GM18507 (cell line): ENCODE data around the gene SVOP.
A peak's percentile ranks its signal among the peaks of the same experiment; 100 is the strongest.
"Not testable (repeated sequence)": the region's sequence is repeated elsewhere in the genome, so short reads cannot be mapped to it uniquely, and the experiment has no call there.

ENCODE experiments used
- DNase-seq: peaks from one replicate; pipeline ENCODE4 v3.0.0; 2011; ENCODE audit warnings: low read depth; ENCODE audit not compliant: insufficient read length; ENCODE audit errors: extremely low spot score
- FAIRE-seq: peaks from 2 replicates; lab custom pipeline; 2011; peaks lifted over from hg19 to GRCh38; lab: Jason Lieb, UNC

Gene SVOP, protein sequence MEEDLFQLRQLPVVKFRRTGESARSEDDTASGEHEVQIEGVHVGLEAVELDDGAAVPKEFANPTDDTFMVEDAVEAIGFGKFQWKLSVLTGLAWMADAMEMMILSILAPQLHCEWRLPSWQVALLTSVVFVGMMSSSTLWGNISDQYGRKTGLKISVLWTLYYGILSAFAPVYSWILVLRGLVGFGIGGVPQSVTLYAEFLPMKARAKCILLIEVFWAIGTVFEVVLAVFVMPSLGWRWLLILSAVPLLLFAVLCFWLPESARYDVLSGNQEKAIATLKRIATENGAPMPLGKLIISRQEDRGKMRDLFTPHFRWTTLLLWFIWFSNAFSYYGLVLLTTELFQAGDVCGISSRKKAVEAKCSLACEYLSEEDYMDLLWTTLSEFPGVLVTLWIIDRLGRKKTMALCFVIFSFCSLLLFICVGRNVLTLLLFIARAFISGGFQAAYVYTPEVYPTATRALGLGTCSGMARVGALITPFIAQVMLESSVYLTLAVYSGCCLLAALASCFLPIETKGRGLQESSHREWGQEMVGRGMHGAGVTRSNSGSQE

DNA sequence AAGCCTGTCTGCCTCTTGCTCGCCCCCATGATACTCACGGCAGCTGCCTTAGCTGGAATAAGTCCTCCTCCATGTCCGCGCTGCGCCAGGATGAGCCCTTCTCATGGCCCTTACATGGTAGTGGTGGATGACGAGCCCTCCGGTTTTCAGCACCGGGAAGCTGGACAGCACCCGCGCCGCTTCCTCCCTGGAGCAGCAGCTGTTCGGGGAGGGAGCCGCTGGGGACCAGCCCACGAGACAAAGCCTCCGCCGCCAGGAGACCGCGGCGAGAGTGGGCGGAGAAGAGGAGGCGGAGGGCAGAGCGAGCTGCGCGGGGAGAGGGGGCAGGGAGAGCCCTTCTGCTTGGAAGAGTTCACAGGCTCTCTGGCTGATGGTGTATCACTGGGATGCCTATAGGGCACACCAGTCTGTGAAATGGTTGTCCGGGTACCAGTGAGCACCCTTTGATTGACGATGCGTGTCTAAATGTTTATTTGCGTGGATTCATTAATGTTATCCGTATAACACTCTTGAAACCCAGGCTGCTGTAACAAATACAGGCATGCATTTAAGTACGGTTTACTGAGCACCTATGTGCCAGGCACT, at the start of gene SVOP:
TSS of gene SVOP (minus strand) at position 273 of the 585 bp plus-strand sequence. CDS start at position 73, 200 bp downstream.
- FAIRE-seq (no peak), DNase-seq (peak; percentile 4)

DNA sequence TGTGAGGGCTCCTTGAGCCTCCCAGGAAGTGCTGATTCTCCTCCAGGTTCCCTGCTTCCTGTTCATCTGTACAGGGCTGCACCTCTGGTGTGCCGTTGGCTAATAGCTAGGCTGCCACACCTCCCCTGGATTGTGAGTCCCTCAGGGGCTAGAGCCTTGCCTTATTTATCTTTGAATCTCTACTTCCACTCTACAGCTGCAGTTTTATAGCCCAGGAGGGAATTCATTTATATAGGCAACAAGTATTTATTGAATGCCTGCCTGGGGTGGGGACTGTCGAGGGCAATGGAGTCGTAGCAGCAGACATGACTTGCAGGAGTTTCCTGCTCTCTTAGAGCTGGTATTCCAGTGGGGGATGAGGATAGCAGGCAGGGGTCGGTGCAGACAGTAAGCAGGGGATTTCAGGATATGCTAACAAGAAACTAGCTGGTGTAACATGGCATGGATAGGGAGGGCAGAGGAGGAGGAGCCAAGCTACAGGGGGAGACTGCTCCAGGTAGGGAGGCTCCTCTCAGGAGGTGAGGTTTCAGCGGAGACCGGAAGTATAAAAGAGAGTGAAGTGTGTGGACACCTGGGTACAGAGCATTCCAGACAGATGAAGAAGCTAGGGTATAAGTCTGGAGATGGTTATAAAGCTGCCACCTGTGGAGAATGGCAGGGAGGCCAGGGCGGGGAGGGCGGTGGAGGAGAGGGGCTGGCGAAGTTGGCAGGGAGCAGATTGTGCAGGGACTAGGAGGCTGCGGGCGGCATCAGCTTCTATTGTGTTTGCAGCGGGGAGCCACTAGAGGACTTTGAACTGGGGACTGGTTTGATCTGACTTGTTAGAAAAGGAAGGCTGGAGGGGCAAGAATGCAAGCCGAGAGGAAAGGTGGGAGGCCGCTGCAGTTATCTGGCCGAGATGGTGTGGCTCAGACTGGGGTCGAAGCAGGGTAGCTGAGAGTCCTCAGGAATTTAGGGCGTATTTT, 48.7 kb upstream of the SVOP start:
- DNase-seq (no peak), FAIRE-seq (no peak)

DNA sequence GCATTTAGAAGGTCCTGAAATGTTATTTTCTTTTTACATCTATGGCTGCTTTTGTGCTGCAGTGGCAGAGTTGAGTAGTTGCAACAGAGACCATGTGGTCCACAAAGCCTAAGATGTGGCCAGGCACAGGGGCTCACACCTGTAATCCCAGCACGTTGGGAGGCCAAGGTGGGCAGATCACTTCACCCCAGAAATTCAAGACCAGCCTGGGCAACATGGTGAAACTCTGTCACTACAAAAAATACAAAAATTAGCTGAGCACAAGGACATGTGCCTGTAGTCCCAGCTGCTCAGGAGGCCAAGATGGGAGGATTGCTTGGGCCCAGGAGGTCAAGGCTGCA, 45.0 kb upstream of the SVOP start:
- no peak for DNase-seq
- no peak for FAIRE-seq

DNA sequence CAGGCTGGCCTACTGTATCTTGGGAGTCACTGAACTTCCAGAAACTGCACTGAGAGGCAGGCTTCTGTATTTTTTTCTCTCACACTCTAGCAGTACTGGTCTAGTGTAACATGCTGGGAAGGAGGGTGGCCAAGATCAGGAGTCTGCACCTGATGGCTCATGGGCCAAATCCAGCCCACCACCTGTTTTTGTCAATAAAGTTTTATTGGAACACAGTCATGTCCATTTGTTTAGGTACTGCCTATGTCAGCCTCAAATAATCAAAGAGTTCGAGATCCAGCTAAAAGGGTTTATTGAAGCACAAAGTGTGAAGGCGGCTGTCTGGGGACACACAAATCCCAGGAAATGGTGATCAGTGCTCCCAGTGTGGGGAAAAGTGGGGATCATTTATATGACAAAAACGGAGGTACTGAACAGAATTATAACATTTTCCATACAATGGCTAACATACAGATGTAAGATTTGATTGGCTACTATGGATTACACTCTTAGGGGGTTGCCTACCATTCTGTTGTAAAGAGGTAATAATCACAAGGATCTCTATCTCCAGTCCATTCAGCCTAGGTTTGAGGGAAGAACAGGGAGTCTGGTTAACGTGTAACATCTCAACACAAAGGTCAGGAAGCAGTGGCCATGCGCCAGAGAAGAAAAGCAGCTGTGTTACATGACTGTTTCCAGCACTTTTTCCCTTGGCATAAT, 44.4 kb upstream of the SVOP start:
- no peak for DNase-seq
- FAIRE-seq: no peak

DNA sequence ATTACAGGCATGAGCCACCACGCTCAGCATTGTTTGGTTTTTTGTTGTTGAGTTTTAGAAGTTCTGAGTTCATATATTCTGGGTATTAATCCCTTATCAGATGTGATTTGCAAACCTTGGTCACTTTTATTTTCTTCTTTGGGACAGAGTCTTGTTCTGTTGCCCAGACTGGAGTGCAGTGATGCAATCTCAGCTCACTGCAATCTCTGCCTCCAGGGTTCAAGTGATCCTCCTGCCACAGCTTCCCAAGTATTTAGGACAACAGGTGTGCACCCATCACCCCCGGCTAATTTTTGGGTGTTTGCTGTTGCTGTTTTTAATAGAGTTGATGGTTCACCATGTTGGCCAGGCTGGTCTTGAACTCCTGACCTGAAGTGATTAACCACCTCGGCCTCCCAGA, 43.3 kb upstream of the SVOP start:
- FAIRE-seq: no peak
- no peak for DNase-seq

DNA sequence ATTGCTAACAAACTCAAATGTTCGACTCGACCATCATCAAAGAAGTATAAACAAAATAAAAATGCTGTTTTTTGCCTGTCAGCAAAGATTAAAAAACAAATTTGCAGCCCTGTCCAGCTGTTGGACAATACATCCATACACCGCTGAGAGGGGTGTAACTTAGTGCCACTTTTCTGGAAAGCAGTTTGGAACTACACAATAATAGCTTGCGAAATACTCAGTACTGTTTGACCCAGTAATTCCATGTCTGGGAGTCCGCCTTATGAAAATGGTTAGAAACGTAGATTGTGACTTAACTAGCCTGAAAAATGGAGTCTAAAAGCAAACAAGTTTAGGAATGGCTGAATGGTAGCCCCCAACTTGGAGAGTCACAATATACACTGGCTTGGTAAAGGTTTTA, 37.9 kb upstream of the SVOP start:
- no peak for FAIRE-seq
- DNase-seq: no peak

DNA sequence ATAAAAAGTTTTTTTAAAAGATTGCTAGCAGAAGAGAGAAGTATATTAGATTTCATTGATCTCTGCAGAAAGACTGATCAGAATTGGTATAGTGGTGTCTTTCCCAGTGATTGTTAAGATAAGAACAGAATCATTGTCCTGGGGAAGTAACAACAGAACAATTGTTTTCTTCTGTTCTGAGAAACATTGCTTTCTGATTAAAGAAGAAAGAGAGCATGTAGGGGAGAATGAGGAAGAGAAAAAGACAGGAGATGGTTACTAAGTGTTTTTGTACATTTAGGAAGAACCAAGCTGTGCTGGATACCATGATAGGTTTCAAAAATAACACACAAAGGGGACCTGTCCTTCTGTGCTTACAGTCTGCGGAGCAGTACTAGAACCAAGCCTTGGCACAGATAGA, 36.5 kb upstream of the SVOP start:
- FAIRE-seq: no peak
- no peak for DNase-seq

DNA sequence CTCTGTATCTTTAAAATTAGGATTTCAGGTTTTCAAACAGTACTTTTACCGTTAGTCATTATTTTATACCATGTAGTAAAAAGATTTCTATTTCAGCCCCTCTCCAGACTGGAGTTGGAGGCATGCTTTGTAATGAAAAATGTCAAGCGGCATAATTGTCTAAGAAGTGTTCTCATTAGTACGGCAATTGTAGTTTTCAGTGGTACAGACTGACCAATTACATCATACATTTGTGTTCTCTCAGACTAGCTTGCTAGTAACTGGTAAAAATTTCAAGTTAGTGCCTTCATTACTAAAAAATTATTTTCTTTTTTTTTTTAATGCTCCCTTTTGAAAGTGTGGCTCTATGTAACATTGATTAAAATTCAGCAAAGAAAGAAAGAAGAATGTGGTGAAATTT, 36.0 kb upstream of the SVOP start:
- FAIRE-seq: no peak

DNA sequence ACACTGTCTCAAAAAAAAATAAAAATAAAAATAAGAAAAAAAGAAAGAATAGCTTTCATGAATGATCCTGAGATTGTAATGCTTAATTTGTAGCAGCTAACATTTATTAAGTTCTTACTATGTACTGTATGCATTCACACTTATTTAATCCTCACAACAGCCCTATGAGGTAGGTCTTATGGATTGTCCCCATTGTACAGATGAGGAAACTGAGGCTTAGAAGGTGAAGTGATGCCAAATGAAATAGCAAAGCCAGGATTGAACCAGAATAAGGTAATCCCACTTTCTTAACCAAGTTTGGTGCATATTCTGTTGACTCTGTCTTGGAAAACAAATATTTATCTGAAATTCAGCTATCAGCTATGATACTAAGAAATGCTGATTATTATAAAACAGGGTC, 33.7 kb upstream of the SVOP start:
- DNase-seq (no peak), FAIRE-seq (no peak)

More for the DNA sequence above, 36.0 kb upstream of the SVOP start:
- DNase-seq: no peak

DNA sequence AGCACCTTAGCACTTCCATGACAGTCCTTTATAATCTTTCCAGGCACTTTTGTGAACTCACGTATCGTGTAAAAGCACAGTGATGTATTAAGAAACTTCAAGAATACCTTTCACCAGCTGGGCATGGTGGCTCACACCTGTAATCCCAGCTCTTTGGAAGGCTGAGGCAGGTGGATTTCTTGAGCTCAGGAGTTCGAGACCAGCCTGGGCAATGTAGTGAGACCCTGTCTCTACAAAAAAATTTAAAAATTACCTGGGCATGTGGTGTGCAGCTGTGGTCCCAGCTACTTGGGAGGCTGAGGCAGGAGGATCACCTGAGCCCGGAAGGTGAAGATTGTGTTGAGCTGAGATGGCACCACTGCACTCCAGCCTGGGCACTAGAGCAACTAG, 33.3 kb upstream of the SVOP start:
- not testable (repeated sequence) for DNase-seq, FAIRE-seq

DNA sequence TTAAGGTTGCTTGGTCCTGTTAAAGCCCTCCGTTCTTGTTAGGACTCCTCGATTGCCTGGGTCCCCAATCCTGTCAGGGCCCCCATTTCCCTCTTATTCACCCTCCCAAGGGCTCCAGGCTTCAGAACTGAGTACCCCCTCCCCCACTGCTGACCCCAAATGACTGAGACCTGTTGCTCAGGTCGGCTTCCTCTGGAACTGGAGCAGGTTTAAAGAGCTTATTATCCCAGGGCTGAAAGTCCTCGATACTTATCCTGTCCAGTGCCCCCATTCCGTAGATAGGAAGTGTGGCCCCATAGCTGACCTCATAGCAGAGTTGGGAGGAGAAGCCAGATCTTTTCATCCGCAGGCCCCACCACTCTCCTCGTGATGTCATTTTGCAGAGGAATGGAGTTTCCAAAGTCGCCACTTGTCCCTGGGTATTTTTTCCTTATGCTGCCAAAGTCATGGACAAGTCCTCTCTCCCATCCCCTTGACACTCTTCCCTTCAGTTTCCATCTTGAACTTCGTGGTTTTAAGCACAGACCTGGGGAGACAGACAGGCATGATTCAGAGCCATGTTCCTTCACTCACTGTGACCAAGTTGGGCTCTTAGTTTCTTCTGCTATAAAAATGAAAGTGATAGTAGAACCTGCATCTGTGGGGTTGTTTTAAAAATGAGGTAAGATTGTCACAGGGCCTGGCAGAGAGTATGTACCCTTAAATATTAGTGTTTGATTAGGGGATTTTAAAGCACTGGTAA, 32.7 kb upstream of the SVOP start:
- FAIRE-seq (peak; percentile 80), DNase-seq (peak; percentile 22)

DNA sequence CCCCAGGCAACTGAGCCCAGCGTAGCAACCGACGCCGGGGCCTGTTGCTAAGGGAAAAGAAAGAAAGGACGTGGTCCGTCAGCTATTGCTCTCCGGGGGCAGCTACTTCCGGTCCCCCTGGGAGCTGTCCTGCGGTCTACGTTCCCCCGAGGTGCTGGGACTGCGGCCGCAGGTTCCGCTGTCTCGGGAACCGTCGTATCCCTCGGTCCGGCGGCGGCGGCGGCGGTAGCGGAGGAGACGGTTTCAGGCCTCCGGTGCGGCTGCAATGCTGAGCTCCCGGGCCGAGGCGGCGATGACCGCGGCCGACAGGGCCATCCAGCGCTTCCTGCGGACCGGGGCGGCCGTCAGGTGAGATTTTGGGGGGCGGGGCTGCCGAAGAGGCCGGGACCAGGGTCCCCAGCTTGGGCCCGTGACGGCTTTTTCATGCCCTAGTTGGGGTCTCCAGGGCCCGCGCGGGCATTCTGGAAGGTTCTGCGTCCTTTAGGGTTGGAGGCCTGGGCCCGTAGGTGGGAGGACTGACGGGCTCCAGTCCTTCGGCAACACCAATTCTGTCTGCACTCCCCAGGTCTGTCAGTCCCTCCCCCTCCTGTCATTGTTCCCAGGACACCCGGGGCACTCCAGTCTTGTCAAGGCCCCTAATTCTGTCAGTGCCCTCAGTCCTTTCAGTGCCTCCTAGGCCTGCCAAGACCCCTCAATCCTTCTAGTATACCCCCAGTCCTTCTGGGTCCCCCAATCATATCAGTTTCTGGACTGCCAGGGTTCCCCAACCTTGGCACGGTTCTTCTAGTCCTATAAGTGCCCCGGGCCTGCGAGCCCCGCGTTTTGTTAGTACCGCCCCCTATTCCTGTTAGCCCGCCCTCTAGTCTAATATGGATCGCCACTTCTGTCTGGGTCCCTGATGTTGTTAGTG, 31.8 kb upstream of the SVOP start, which contains the start of gene USP30:
TSS of gene USP30 (plus strand) at position 163 of the 910 bp plus-strand sequence. CDS start at position 266, 103 bp downstream.
- DNase-seq (peak; percentile 89), FAIRE-seq (peak; percentile 35)

DNA sequence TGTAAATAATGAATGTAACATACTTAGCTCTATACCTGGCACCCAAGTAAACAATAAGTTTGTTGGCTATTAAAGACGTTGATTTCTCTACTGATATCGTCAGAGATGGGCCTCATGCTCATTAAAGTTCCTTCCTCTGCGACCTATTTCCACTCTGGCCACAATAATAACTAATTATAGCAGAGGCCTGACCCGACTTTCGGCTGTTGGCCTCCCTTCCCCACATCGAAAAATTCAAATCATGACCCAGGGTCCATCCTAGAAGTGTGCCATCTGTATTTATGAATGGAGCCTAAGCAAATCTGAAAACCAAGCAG, 31.2 kb upstream of the SVOP start:
- DNase-seq: no peak
- peak; percentile 67 for FAIRE-seq

DNA sequence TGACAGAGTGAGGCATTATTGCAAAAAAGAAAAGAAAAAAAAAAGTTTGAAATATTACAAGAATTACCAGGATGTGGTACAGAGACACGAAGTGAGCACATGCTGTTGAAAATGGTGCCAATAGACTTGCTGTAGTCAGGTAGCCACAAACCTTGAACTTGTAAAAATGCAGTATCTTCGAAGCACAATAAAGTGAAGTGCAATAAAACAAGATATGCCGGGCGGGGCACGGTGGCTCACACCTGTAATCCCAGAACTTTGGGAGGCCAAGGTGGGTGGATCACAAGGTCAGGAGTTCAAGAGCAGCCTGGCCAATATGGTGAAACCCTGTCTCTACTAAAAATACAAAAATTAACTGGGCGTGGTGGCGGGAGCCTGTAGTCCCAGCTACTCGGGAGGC, 28.9 kb upstream of the SVOP start:
- not testable (repeated sequence) for FAIRE-seq

DNA sequence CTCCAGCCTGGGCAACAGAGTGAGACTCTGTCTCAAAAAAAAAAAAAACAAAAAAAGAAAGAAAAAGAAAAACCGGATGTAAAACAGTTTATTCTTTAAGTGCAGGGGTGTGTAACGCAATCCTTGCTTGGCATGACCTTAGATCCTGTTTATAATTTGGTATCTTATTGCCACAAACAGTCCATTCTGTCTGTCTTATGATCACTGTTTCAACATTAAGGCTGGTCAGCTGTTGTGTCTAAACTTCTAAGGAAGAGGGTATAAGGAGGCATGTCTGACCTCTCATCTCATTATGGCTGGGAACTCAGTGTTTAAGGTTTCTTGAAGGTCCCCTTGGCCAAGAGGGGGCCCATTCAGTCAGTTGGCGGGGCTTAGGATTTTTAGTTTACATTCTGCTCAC, 27.8 kb upstream of the SVOP start:
- DNase-seq, FAIRE-seq: not testable (repeated sequence)

More for the DNA sequence above, 28.9 kb upstream of the SVOP start:
- not testable (repeated sequence) for DNase-seq

DNA sequence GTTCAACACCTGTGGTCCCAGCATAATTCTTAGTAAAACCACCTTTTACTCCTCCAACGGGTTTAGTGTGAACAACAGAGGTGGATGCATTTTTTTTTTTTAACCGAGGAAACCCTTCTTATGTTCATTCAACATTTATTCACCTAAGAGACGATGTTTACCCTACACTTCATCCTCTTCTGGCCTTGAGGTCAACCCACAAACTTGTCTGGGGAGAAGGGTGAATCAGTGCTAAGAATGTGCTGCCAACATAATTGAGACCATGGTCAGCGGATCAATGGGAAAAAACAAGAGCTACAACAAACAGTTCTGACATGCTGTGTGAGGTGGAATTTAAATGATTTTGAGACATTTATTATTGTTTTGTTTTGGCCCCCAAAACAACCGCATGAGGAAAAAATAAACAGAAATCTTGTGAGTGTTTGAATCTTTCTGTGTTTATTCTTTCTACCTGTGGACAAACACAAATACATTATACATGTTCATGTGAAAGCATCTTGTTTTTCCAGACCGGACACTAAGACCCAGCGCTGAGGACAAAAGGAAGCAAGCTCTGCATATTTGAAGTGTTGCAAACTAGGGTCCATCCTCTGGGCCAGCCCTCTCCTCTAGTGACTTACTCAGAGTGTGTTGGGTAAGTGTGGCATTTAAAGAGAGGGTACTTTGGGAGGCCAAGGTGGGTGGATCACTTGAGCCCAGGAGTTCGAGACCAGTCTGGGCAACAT, 26.4 kb upstream of the SVOP start:
- FAIRE-seq (no peak), DNase-seq (no peak)

DNA sequence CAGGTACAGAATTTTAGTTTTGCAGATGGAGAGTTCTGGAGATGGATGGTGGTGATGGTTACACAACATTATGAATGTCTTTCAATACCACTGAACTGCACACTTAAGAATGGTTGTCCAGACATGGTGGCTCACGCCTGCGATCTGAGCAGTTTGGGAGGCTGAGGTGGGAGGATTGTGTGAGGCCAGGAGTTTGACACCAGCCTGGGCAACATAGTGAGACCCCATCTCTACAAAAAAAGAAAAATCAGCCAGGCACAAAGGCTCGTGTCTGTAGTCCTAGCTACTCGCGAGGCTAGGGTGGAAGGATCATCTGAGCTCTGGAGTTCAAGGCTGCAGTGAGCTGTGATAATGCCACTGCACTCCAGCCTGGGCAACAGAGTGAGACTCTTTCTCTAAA, 23.4 kb upstream of the SVOP start:
- DNase-seq (no peak), FAIRE-seq (no peak)
